WTC11 (cell line): Measurements from ENCODE around the gene EFCAB12.

ENCODE experiments used
- ARID4B ChIP-seq: sonication (generic); formaldehyde crosslinking; IDR thresholded peaks from 2 replicates; pipeline ENCODE4 v1.8.0; 2023; ENCODE audit warnings: missing genetic modification reagents, mild to moderate bottlenecking, borderline replicate concordance
- CREB1 ChIP-seq: sonication (generic); formaldehyde crosslinking; IDR thresholded peaks from 2 replicates; pipeline ENCODE4 v1.8.0; 2023; ENCODE audit warnings: mild to moderate bottlenecking, missing genetic modification reagents
- CREM ChIP-seq: sonication (generic); formaldehyde crosslinking; IDR thresholded peaks from 2 replicates; pipeline ENCODE4 v1.8.1; 2022; ENCODE audit warnings: mild to moderate bottlenecking, missing genetic modification reagents, moderate library complexity
- FOXP1 ChIP-seq: sonication (generic); formaldehyde crosslinking; IDR thresholded peaks from 2 replicates; pipeline ENCODE4 v1.8.0; 2022; ENCODE audit warnings: missing genetic modification reagents, mild to moderate bottlenecking, moderate library complexity, borderline replicate concordance
- MYBL2 ChIP-seq: sonication (generic); formaldehyde crosslinking; IDR thresholded peaks from 2 replicates; pipeline ENCODE4 v1.8.1; 2023; ENCODE audit warnings: mild to moderate bottlenecking, moderate library complexity, missing genetic modification reagents
- NFYB ChIP-seq: sonication (generic); formaldehyde crosslinking; conservative IDR thresholded peaks from 2 replicates; pipeline ENCODE4 v1.8.0; 2022; ENCODE audit warnings: low read depth, missing genetic modification reagents
- SOX15 ChIP-seq: fragments of 250-450 bp; sonication (Bioruptor Pico); IDR thresholded peaks from 2 replicates; pipeline ENCODE4 v1.9.0; 2021; ENCODE audit warnings: mild to moderate bottlenecking
- ZNF138 ChIP-seq: sonication (generic); formaldehyde crosslinking; conservative IDR thresholded peaks from 2 replicates; pipeline ENCODE4 v1.8.1; 2022; ENCODE audit warnings: mild to moderate bottlenecking, moderate library complexity, missing genetic modification reagents
- TF ChIP-seq, protein P1 (sequence below): fragments of 250-450 bp; sonication (Bioruptor Pico); IDR thresholded peaks from 2 replicates; pipeline ENCODE4 v1.9.0; 2021; ENCODE audit warnings: mild to moderate bottlenecking
- TF ChIP-seq, protein P2 (sequence below): fragments of 250-450 bp; sonication (Bioruptor Pico); IDR thresholded peaks from 2 replicates; pipeline ENCODE4 v1.9.0; 2021; ENCODE audit warnings: moderate library complexity, mild to moderate bottlenecking, inconsistent platforms, borderline replicate concordance
- TF ChIP-seq, protein P3 (sequence below): fragments of 200-600 bp; IDR thresholded peaks from 2 replicates; pipeline ENCODE4 v1.8.0; 2022; ENCODE audit warnings: antibody characterized with exemption
- TF ChIP-seq, protein P4 (sequence below): sonication (generic); formaldehyde crosslinking; IDR thresholded peaks from 2 replicates; pipeline ENCODE4 v1.8.0; 2022; ENCODE audit warnings: mild to moderate bottlenecking, missing genetic modification reagents
- TF ChIP-seq, protein P5 (sequence below): sonication (generic); formaldehyde crosslinking; IDR thresholded peaks from 2 replicates; pipeline ENCODE4 v1.8.1; 2022; ENCODE audit warnings: low read depth, missing genetic modification reagents, borderline replicate concordance
- TF ChIP-seq, protein P6 (sequence below): sonication (generic); formaldehyde crosslinking; IDR thresholded peaks from 2 replicates; pipeline ENCODE4 v1.8.0; 2022; ENCODE audit warnings: mild to moderate bottlenecking, missing genetic modification reagents

- no peak for TF ChIP-seq CREB1 (CRISPR knock-in tag)
- TF ChIP-seq, protein P1, sequence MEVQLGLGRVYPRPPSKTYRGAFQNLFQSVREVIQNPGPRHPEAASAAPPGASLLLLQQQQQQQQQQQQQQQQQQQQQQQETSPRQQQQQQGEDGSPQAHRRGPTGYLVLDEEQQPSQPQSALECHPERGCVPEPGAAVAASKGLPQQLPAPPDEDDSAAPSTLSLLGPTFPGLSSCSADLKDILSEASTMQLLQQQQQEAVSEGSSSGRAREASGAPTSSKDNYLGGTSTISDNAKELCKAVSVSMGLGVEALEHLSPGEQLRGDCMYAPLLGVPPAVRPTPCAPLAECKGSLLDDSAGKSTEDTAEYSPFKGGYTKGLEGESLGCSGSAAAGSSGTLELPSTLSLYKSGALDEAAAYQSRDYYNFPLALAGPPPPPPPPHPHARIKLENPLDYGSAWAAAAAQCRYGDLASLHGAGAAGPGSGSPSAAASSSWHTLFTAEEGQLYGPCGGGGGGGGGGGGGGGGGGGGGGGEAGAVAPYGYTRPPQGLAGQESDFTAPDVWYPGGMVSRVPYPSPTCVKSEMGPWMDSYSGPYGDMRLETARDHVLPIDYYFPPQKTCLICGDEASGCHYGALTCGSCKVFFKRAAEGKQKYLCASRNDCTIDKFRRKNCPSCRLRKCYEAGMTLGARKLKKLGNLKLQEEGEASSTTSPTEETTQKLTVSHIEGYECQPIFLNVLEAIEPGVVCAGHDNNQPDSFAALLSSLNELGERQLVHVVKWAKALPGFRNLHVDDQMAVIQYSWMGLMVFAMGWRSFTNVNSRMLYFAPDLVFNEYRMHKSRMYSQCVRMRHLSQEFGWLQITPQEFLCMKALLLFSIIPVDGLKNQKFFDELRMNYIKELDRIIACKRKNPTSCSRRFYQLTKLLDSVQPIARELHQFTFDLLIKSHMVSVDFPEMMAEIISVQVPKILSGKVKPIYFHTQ (CRISPR knock-in tag): no peak
- TF ChIP-seq, protein P2, sequence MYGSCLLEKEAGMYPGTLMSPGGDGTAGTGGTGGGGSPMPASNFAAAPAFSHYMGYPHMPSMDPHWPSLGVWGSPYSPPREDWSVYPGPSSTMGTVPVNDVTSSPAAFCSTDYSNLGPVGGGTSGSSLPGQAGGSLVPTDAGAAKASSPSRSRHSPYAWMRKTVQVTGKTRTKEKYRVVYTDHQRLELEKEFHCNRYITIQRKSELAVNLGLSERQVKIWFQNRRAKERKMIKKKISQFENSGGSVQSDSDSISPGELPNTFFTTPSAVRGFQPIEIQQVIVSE (CRISPR knock-in tag): no peak
- TF ChIP-seq, protein P3, sequence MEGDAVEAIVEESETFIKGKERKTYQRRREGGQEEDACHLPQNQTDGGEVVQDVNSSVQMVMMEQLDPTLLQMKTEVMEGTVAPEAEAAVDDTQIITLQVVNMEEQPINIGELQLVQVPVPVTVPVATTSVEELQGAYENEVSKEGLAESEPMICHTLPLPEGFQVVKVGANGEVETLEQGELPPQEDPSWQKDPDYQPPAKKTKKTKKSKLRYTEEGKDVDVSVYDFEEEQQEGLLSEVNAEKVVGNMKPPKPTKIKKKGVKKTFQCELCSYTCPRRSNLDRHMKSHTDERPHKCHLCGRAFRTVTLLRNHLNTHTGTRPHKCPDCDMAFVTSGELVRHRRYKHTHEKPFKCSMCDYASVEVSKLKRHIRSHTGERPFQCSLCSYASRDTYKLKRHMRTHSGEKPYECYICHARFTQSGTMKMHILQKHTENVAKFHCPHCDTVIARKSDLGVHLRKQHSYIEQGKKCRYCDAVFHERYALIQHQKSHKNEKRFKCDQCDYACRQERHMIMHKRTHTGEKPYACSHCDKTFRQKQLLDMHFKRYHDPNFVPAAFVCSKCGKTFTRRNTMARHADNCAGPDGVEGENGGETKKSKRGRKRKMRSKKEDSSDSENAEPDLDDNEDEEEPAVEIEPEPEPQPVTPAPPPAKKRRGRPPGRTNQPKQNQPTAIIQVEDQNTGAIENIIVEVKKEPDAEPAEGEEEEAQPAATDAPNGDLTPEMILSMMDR: no peak
- TF ChIP-seq CREM: no peak
- no peak for TF ChIP-seq SOX15 (CRISPR knock-in tag)
- TF ChIP-seq FOXP1 (CRISPR knock-in tag): no peak
- no peak for TF ChIP-seq NFYB (CRISPR knock-in tag)
- TF ChIP-seq, protein P4, sequence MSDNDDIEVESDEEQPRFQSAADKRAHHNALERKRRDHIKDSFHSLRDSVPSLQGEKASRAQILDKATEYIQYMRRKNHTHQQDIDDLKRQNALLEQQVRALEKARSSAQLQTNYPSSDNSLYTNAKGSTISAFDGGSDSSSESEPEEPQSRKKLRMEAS (CRISPR knock-in tag): no peak
- TF ChIP-seq, protein P5, sequence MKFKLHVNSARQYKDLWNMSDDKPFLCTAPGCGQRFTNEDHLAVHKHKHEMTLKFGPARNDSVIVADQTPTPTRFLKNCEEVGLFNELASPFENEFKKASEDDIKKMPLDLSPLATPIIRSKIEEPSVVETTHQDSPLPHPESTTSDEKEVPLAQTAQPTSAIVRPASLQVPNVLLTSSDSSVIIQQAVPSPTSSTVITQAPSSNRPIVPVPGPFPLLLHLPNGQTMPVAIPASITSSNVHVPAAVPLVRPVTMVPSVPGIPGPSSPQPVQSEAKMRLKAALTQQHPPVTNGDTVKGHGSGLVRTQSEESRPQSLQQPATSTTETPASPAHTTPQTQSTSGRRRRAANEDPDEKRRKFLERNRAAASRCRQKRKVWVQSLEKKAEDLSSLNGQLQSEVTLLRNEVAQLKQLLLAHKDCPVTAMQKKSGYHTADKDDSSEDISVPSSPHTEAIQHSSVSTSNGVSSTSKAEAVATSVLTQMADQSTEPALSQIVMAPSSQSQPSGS (CRISPR knock-in tag): no peak
- no peak for TF ChIP-seq ZNF138
- no peak for TF ChIP-seq MYBL2
- TF ChIP-seq, protein P6, sequence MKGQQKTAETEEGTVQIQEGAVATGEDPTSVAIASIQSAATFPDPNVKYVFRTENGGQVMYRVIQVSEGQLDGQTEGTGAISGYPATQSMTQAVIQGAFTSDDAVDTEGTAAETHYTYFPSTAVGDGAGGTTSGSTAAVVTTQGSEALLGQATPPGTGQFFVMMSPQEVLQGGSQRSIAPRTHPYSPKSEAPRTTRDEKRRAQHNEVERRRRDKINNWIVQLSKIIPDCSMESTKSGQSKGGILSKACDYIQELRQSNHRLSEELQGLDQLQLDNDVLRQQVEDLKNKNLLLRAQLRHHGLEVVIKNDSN (CRISPR knock-in tag): no peak
- TF ChIP-seq ARID4B (CRISPR knock-in tag): no peak
These were observed 40.9 kb downstream of the EFCAB12 start for GRCh38 chr3:129387487-129387886.
